ENCODE measurements around the gene ATOSB.

DNA sequence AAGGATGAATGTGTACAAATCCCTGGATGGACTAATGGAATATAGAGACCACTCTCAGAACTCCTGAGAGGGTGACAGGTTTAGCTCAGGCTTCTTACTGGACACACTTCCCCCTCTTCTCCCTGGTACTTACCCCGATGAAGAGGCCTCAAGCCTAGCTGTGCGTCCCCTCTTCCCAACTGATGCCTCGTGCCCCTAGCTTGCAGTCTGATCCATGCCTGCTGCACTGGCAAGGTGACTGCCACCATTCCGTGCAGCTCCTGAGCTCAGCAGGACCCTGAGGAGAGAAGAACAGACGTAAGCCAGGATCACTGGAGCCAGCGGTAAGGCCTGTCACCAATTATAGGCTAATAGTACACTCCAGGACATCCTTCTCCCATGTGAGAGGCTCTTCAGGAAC, 7.2 kb downstream of the ATOSB start:
- TF ChIP-seq, protein P1, sequence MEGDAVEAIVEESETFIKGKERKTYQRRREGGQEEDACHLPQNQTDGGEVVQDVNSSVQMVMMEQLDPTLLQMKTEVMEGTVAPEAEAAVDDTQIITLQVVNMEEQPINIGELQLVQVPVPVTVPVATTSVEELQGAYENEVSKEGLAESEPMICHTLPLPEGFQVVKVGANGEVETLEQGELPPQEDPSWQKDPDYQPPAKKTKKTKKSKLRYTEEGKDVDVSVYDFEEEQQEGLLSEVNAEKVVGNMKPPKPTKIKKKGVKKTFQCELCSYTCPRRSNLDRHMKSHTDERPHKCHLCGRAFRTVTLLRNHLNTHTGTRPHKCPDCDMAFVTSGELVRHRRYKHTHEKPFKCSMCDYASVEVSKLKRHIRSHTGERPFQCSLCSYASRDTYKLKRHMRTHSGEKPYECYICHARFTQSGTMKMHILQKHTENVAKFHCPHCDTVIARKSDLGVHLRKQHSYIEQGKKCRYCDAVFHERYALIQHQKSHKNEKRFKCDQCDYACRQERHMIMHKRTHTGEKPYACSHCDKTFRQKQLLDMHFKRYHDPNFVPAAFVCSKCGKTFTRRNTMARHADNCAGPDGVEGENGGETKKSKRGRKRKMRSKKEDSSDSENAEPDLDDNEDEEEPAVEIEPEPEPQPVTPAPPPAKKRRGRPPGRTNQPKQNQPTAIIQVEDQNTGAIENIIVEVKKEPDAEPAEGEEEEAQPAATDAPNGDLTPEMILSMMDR (IDR thresholded peaks at IDR 0.05; ENCODE audit: low read length) = no peak
- TF ChIP-seq EZH2 (optimal IDR thresholded peaks at IDR 0.05; ENCODE audit: low read depth, low read length) = no peak
